Pancreas (tissue), 10 donors: Measurements from ENCODE around the gene LRRC8D. TPM values are rescaled to one million over a fixed set of nuclear protein-coding genes. Genes with fewer than 3 reads are reported as not detected.

Experiments
- ATAC-seq, 4 donors: fragments of 200-7000 bp; cut with Tn5 transposase; one replicate each; pipeline versions ENCODE4 v1.8.0 to v1.9.1; 2020; ENCODE audit warnings: mild to moderate bottlenecking in 4 of 4, moderate library complexity in 4 of 4
- DNase-seq, 6 donors: peaks; one replicate each; pipeline ENCODE4 v3.0.0-alpha.2; 2020
- FAIRE-seq: peaks from 2 replicates; lab custom pipeline; 2012; peaks lifted over from hg19 to GRCh38; lab: Jason Lieb, UNC
- H3K27ac ChIP-seq, 4 donors: fragments of 200-600 bp; sonication (generic); 1 replicate in 3 of 4; 2 replicates in 1 of 4; pipeline versions ENCODE4 v1.5.0 to v1.8.0; 2020
- H3K27me3 ChIP-seq, 4 donors: fragments of 200-600 bp; one replicate each; pipeline ENCODE4 v1.8.0; 2021
- H3K36me3 ChIP-seq, 3 donors: fragments of 200-600 bp; sonication (generic) in 1 of 3; one replicate each; pipeline versions ENCODE4 v1.5.0 to v1.8.0; 2020 to 2021
- H3K4me1 ChIP-seq, 3 donors: fragments of 200-600 bp; one replicate each; pipeline ENCODE4 v1.8.0; 2021
- H3K4me3 ChIP-seq, 4 donors: fragments of 200-600 bp; sonication (generic) in 2 of 4; one replicate each; pipeline versions ENCODE4 v1.5.0 to v1.8.0; 2020 to 2021
- H3K9me3 ChIP-seq, 4 donors: fragments of 200-600 bp; one replicate each; pipeline ENCODE4 v1.8.0; 2021
- WGBS, 2 donors: extraction: QIAGEN DNeasy Blood & Tissue Kit; methylation state at CpG; one replicate each; pipeline ENCODE4 v1.1.7; 2013; 5-methylcytosine and 5-hydroxymethylcytosine counted together
- intact Hi-C, 3 donors: fragments of 100-400 bp; cut with DNase I; formaldehyde crosslinking; loops; one replicate each; pipeline versions ENCODE4 v1.11.1 to v1.14.2; 2022
- polyA plus RNA-seq, 2 donors: library from polyadenylated mRNA; stranded (reverse); fragments of 200-250 nt; gene quantifications; one replicate each; pipeline ENCODE4 v1.2.3, GENCODE V29; 2013
- total RNA-seq, 6 donors: library from RNA; stranded (reverse); fragmentation: NEBNext Ultra II Directional in 4 of 6; extraction: Animal tissue kit (Norgen Biotek cat#: 25700) in 4 of 6; gene quantifications; one replicate each; pipeline versions ENCODE4 v1.2.1 to v1.2.4, GENCODE V29; 2021 to 2023
- TF ChIP-seq, protein P1 (sequence below), 4 donors: fragments of 200-600 bp; sonication (generic) in 3 of 4; IDR thresholded peaks; one replicate each; pipeline versions ENCODE4 v1.5.0 to v1.8.0; 2021; ENCODE audit warnings: antibody characterized with exemption in 4 of 4
- donor health status: healthy with polysubstance abuse.
- donor health status: DM: no; HTN: no; CAD: no; lungs with moderate emphysema.
- donor health status: DM: no; HTN: no; CAD: no.
- donor health status: control.
- donor health status: control.
- donor health status: Bipolar disorder and iron deficiency.
- donor health status: DM: yes; HTN: yes; CAD: no.
- donor health status: DM: no; HTN: no; CAD: no.
- donor health status: DM: no; HTN: no; CAD: no.
- donor health status: DM: yes; HTN: yes; CAD: no.

The LRRC8D gene
- total and polyA plus RNA-seq, 8 donors: 3.8 to 27.1 (median 10.4) TPM

DNA sequence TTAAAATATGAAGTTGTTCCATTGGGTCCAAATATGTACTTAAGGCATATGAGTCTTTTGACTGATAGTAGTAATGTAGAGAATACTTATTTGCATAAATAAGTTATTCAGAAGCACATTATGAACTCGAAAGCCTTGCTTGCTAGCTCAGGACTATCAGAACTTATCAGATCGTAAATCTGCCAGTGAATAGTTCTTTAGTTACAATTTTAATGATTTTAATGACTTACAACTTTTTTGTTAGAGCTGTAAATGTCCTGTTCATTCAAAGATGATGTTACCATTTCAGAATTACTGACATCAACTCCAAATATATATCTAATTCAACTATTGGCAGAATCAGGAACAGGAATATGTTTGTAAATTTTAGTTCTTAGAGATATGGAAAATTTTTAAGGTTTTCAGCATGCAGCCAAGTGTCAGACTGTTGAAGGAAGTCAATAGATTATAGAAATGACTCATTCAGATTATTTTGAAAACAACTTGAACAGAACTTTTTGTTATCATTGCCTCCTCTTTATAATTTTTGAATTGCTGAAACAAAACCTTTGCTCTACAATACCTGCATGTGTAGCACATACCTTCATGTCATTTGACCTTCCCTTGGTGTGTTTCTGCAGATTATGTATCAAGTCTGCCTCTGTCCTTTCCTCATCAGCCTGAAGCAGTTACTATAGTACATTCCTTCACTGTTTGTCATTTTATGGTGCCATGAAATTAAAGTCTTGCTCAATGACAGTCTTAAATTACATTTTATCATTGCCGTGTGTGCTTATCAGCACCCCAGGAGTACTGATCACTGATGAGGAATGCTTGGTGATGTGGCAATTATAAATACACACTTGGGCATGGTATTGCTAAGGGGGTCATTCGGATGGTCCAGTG is 44.9 kb downstream of the LRRC8D start:
- no peak for FAIRE-seq

DNA sequence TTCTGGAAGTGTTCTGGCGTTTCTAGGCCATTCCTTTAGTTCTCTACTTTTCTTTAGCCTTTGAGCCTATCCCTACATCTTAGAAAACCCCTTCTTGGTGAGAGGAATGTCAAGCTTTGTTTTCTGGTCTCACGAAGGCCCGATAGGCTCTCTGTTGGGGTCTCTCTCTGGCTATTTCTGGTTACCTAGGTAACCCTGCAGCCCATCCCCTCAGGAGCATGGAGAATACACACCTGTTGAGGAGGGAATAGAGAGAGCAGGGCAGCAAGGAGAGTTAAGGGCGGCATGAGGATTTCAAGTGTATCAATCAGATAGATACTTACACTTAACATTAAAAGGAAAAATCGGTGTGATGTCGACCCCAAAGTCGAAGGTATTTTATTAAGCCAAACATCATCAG is 45.7 kb downstream of the LRRC8D start:
- TF ChIP-seq, protein P1, sequence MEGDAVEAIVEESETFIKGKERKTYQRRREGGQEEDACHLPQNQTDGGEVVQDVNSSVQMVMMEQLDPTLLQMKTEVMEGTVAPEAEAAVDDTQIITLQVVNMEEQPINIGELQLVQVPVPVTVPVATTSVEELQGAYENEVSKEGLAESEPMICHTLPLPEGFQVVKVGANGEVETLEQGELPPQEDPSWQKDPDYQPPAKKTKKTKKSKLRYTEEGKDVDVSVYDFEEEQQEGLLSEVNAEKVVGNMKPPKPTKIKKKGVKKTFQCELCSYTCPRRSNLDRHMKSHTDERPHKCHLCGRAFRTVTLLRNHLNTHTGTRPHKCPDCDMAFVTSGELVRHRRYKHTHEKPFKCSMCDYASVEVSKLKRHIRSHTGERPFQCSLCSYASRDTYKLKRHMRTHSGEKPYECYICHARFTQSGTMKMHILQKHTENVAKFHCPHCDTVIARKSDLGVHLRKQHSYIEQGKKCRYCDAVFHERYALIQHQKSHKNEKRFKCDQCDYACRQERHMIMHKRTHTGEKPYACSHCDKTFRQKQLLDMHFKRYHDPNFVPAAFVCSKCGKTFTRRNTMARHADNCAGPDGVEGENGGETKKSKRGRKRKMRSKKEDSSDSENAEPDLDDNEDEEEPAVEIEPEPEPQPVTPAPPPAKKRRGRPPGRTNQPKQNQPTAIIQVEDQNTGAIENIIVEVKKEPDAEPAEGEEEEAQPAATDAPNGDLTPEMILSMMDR (IDR thresholded peaks at IDR 0.05): no peak
- no peak for FAIRE-seq

More for the DNA sequence above, 44.9 kb downstream of the LRRC8D start:
- ATAC-seq (peak; percentile 66 to 74 (median 72)), DNase-seq (no peak)
- 36 to 38% methylated on average over 4 of the region's 4 CpGs for WGBS, 2 donors
- Histone ChIP-seq H3K27me3 (no peaks in the 10 kb centered on the region), H3K27ac (peak overlapping the region in 2 of 4 donors; percentile 25 to 34), H3K4me1 (peaks cover 0 to 16% (median 13%) of the 10 kb centered on the region in 3 donors), H3K4me3 (no peak overlapping the region), H3K9me3 (no peaks in the 10 kb centered on the region), H3K36me3 (no peaks in the 10 kb centered on the region)
- TF ChIP-seq, protein P1 (IDR thresholded peaks at IDR 0.05): no peak
- intact Hi-C loops: no loop called here

DNA sequence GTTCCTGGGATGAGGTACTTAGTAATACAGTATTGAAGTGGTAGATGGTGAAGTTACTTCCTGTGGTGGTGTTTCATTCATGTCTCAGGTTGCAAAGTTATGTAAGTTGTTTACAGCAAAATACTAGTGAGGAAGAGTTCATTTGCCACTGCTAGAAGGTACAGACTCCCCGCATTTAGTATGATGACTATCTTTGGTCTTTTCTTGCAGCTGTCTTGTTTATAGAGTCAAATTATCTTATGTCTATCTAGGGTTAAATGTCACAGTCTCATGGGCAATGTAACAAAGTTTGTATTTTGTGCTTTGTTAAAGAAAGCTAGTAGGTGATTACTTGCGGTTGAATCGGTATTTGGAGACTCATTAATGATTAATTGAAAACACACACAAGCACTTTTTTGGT is 50.2 kb downstream of the LRRC8D start:
- H3K36me3 ChIP-seq: no peaks in the 10 kb centered on the region
- intact Hi-C loops: no loop called here
- H3K9me3 ChIP-seq: no peaks in the 10 kb centered on the region
- 14 to 17% methylated on average over 3 of the region's 3 CpGs for whole genome bisulfite sequencing, 2 donors
- ATAC-seq (peak in 3 of 4 donors; percentile 29 to 70 (median 64)), FAIRE-seq (no peak), DNase-seq (no peak)
- peaks cover 0 to 20% (median 14%) of the 10 kb centered on the region in 3 donors for H3K4me1 ChIP-seq
- peak overlapping the region in 1 of 4 donors; percentile 3 for H3K27ac ChIP-seq
- TF ChIP-seq, protein P1 (IDR thresholded peaks at IDR 0.05): no peak
- no peak overlapping the region for H3K4me3 ChIP-seq
- H3K27me3 ChIP-seq: no peaks in the 10 kb centered on the region

More for the DNA sequence above, 45.7 kb downstream of the LRRC8D start:
- Histone ChIP-seq H3K27me3 (no peaks in the 10 kb centered on the region), H3K9me3 (no peaks in the 10 kb centered on the region), H3K4me3 (no peak overlapping the region), H3K36me3 (no peaks in the 10 kb centered on the region), H3K4me1 (peaks cover 0 to 23% (median 18%) of the 10 kb centered on the region in 3 donors), H3K27ac (peak overlapping the region in 1 of 4 donors; percentile 25)
- DNase-seq (no peak), ATAC-seq (no peak)
- 93% methylated on average over 7 of the region's 7 CpGs for WGBS, 2 donors
- intact Hi-C loops: no loop called here

DNA sequence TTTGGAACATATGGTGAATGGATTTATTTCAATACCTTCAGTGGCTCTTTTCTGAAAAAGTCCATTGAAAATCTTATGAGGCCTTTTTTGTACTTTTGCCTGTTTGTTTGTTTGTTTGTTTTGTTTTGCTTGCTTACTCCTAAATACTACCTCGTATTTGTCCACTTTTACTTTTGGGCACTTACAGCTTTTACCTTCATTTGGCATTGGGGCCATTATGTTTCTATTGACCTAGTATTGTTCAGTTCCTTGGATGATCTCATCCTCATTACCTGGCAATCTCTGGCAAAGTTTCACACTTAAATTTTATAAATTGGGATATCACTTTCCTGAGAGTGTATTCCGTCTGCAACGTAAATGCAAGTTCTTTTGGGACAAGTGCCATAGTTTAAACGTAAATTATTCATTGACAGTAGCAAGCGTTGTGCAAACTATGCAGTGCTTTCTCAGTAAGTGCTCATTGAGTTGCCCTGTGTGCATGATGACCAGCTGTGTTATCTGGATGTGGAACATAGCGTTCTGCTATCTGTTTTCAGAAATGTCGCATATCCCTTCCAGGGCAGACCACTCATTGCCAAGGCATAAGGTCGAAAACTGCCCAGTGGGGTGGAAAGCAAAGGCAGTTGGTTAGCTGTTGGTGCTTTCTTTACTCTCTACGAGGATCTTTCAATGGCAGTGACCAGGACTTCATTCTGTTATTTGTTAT is 51.1 kb downstream of the LRRC8D start:
- no peak overlapping the region for H3K4me3 ChIP-seq
- intact Hi-C loops: no loop called here
- 74 to 81% methylated on average over 9 of the region's 9 CpGs for WGBS, 2 donors
- no peak for DNase-seq
- peak in 2 of 4 donors; percentile 43 to 67 for ATAC-seq
- H3K27me3 ChIP-seq: no peaks in the 10 kb centered on the region
- peaks cover 0 to 19% (median 11%) of the 10 kb centered on the region in 3 donors for H3K4me1 ChIP-seq
- H3K27ac ChIP-seq: peak overlapping the region in 1 of 4 donors; percentile 3
- no peak for FAIRE-seq
- H3K36me3 ChIP-seq: no peaks in the 10 kb centered on the region
- TF ChIP-seq, protein P1 (IDR thresholded peaks at IDR 0.05): no peak
- H3K9me3 ChIP-seq: no peaks in the 10 kb centered on the region
